ENCODE data around the gene MTAP.

The MTAP gene

DNA sequence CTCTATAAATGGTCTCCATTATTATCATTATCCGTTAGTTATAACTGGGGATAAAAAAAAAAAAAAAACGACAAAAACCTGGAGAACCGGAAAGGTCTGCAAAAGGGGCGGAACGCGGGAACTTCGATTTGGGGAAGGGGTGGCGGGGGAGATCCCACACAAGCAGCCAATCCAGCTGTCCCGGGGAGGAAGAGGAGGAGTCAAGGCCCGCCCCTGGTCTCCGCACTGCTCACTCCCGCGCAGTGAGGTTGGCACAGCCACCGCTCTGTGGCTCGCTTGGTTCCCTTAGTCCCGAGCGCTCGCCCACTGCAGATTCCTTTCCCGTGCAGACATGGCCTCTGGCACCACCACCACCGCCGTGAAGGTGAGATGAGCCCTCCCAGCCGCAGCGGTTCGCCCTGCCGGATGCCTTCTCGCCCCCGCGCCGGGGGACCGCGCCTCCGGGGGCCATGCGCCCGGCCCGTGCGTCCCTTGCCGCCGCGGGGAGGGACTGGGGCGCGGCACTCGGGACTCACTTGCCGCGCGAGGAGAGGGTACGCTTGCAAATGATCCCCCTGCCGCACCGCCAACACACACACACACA lies at the start of gene MTAP:
MTAP (plus strand) TSS at position 219 of the 583 bp plus-strand sequence; CDS start at position 332, 113 bp downstream.
- peak; percentile 94 for DNase-seq

DNA sequence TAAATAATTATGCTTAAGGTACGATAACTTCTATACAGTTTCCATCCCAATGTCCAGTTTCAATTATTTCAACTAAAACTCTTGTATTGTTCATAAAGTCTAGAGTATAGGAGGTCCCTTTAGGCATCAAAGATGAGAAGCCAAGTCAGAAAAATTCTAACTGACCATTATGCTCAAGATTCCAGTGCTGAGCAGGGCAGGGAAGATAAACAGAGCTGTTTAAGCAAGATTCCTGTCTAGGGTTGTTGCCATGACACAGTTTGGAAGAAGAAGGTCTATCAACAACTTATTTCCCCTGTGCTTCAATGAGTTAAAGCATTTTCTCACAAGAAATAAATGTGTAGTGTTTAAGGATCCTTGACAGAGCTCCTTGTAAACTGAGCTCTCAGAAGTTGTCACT lies 48.9 kb upstream of the MTAP start:
- no peak for DNase-seq

- no peak for DNase-seq
Observed at GRCh38 chr9:21754741-21755140, 47.7 kb upstream of the MTAP start.

GRCh38 chr9:21758540-21758939 lies 43.9 kb upstream of the MTAP start:
- DNase-seq, result peak; percentile 22

DNA sequence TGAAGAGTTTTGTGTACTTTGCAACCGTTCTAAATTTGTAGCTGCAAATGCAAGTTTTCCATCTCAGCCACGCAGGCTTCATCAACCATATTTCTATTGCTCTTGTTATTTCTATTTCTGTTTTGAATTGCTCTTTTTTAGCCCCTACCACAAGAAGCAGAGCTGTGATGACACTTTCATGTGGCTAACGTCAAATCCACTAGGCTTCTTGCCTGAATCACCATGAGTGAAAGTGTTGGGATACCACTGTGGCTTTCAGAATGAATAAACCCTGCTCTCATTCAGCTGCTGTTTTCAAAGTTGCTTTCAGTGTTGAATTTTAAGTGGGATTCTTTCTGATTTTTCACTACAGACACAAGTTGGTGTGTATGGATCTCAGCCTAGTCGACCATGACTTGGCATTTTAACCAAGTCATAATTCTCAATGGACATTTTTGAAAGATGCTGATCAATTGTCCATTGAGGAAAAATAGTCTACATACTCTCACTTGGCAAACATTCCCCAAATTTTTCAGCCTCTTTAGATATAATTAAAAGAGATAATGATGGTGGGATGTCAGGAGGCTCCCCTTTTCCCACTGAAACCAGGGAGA lies 41.0 kb upstream of the MTAP start:
- DNase-seq, result no peak

DNA sequence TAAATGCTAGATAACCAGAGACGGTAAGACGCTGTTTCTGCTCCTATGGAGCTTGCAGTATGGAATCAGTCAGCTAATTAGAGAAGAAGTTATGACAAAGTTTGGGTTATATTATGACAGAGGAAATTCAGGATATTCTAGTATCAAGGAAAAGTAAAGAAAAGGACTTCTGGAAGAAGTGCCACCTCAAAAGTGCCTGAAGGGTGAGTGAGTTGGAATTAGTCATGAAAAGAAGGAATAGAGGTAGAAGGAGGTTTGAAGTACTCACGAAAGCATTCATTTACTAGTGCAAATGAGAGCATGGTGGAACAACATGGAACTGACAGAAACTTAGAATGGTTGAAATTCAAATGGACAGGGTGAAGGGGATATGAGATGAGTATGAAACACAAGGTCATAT lies 40.4 kb upstream of the MTAP start:
- DNase-seq, result no peak

DNA sequence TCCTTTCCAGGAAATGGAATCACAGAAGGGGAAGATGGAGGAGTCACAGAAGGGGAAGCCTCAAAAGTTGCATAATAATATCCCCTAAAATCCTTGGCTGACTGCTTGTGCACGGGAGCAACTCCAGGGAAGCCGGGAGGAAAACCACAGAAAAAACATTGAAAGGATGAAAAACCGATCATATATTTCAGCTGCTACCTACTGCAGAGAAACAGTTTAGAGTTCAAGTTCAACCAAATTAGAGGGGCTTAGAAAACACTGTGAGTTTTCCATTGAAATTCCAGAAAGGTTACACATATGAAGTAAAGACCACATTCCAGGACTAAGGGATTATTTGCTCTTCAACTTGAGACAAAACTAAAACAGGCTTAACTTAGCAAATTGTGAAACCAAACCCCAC lies 37.6 kb upstream of the MTAP start:
- peak; percentile 55 for DNase-seq

DNA sequence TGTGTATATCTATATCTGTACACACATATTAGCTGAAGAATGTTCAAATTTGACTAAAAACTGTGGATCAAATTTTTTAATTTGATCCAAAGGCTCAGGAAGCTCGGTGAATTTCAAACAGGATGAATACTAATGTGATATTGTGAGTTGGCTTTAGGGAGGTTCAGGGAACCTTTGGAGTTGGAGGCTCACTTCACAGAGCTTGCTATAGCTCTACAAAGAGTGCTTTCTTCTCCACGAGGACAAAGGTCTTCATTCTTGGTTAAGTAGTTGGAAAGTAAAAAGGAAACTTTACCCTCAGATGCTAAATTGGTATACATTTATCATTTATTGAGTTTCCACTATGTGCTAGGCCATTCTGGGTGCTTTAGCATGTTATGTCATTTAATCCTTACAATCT lies 36.3 kb upstream of the MTAP start:
- DNase-seq, result no peak

GRCh38 chr9:21770871-21771560 lies 31.4 kb upstream of the MTAP start:
- peak; percentile 94 for DNase-seq

GRCh38 chr9:21777701-21778100 lies 24.7 kb upstream of the MTAP start:
- peak; percentile 97 for DNase-seq

GRCh38 chr9:21778304-21778703 lies 24.1 kb upstream of the MTAP start:
- peak; percentile 90 for DNase-seq

DNA sequence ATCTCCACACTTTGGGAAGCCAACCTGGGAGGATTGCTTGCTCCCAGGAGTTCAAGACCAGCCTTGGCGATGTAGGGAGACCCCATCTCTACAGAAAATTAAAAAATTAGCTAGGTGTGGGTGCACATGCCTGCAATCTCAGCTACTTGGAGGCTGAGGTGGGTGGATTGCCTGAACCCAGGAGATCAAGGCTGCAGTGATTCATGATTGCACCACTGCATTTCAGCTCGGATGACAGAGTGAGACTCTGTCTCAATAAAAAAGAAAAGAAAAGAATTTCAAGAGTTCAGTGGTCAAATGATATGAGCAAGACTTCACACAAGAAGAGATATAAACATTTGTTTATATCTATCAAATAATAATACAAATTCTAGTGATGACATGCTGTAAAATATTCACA lies 23.0 kb upstream of the MTAP start:
- DNase-seq, result peak; percentile 59

DNA sequence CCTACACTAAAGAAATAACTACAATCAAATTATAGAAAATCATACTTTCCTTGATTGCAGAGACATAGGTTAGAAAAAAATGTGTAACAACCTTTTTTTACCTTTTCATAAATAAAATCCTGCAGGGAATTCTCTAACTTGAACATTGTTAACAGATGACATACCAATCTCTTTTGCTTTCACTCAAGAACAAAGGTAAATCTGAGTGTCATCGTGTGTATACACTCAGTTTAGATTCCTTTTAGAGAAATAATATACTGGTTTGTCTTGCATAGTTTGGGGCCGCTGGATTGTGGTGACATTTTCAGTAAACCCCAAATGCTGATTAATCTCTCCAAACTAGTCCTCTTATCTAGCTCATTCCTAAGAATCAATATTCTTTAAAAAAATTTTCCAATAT lies 20.8 kb upstream of the MTAP start:
- DNase-seq, result no peak

GRCh38 chr9:21782205-21782604 lies 20.2 kb upstream of the MTAP start:
- DNase-seq, result no peak

- no peak for DNase-seq
Observed at GRCh38 chr9:21788752-21789151, 13.7 kb upstream of the MTAP start.

- peak; percentile 86 for DNase-seq
Observed at GRCh38 chr9:21789541-21790037, 12.8 kb upstream of the MTAP start.

- no peak for DNase-seq
Observed at GRCh38 chr9:21795483-21795882, 7.0 kb upstream of the MTAP start.

DNA sequence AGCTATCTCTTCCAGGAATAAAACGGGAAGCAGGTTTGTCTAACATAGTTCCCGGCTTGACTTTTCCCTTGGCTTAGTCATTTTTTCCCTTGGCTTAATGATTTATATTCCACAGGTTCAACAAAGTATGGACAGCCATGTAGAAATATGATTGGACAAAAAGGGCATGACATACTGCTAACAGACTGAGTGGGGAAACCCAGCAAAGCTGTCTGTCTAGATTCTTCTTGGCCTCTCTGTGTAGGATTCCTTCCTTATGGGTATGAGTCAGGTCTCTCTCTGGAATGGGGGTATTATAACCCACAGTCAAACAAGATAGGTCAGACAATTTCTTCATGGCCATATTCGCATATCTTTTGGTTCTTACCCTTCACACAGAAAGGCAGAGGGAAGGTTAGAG lies 5.7 kb upstream of the MTAP start:
- no peak for DNase-seq

DNA sequence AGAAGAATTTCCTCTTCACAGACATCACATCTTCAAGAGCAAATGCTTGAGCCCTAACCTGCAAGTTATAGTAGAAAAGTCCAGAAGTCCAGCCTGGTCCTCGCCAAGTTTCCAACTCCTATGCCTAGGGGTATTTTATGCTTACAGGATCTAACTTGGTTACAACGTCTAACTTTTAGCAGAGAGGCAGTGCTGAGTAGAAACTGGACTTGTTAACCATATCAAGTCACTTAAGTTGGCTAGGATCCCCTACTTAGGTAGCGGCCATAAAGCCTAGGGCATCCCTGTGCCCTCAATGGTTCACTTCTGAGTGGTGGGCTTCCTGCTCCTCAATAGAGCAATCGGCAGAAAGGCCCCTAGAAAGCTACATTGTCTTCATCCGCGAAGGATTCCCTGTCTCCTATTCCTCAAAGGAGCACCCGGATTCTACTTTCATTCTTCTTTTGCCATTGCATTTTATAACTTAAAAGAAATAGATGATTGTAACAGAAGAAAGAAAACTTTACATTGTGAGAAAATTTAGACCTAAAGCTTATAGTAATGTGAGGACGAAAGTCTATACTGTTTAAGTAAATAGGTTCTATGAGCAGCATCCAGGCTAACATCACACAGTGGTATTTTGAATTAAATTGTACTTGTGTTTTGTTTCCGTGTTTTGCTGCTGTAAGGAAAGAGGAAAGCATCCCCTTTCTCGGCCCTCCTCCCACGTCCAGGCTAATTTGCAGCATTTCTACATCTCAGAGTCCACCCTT lies 1.3 kb upstream of the MTAP start:
- no peak for DNase-seq

GRCh38 chr9:21801683-21802417 lies 586 bp upstream of the MTAP start:
- DNase-seq, result peak; percentile 86

- DNase-seq, result no peak
Observed at GRCh38 chr9:21803649-21804048, 1.2 kb downstream of the MTAP start.

DNA sequence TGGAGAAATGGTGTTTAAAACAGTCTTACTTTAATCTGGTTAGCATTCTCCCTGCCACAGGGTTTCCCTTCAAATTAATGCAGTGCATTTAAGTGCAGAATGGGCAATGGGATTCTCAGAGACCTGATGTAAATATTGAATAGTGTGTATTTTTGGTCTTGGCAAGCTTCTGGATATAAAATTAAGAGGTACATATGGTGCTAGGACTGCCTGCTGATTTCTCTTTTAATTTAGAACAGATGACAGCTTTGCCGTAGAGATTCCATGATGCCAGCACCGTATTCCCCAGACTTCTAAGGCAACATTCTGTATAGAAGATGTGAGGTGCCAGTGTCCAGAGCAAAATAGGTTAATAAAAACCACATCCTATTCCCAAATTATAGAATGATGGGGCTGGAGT lies 1.9 kb downstream of the MTAP start:
- no peak for DNase-seq

DNA sequence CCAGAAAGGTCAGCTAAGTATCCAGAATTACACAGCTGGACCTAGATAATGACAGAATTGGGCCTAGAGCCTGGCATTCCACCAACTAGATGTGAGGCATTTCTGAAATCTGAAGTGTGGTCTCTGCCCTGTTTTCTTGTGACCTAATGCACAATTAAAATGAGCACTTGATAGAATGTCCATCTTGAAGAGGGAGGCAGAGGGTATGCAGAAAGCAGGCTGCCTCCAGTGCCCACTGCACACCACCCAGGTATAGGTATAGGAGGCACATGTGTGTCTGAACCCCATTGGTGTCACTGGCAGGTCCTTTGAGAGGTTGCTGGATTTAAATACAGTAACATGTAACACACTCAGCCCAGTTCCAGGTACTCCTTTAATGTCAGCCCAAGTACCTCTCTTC lies 2.4 kb downstream of the MTAP start:
- no peak for DNase-seq
